H9 (cell line): ENCODE data around the gene LRMDA. TPM values are rescaled to one million over a fixed set of nuclear protein-coding genes. Genes with fewer than 3 reads are reported as not detected.

Experiments
- DNase-seq: peaks from one replicate; pipeline ENCODE4 v3.0.0-alpha.2; 2017
- H2AFZ ChIP-seq: one replicate; pipeline ENCODE4 v1.6.1; 2013; ENCODE audit warnings: mild to moderate bottlenecking, low read length, control low read depth, moderate library complexity
- H2AK5ac ChIP-seq: 2 replicates; pipeline ENCODE4 v1.6.1; 2013; ENCODE audit warnings: low read length, control low read depth, mixed read lengths; ENCODE audit not compliant: insufficient read length
- H2BK120ac ChIP-seq: one replicate; pipeline ENCODE4 v1.6.1; 2013; ENCODE audit warnings: low read depth, mild to moderate bottlenecking, low read length, control low read depth, inconsistent platforms; ENCODE audit not compliant: poor library complexity, severe bottlenecking
- H2BK12ac ChIP-seq: 2 replicates; pipeline ENCODE4 v1.6.1; 2013; ENCODE audit warnings: low read length, control low read depth, mixed read lengths, low read depth; ENCODE audit not compliant: insufficient read length
- H2BK15ac ChIP-seq: 2 replicates; pipeline ENCODE4 v1.6.1; 2013; ENCODE audit warnings: low read depth, low read length, control low read depth
- H2BK20ac ChIP-seq: one replicate; pipeline ENCODE4 v1.6.1; 2013; ENCODE audit warnings: low read depth, mild to moderate bottlenecking, low read length, control low read depth, inconsistent platforms; ENCODE audit not compliant: poor library complexity, severe bottlenecking
- H2BK5ac ChIP-seq: 2 replicates; pipeline ENCODE4 v1.6.1; 2013; ENCODE audit warnings: low read length, control low read depth, mixed read lengths; ENCODE audit not compliant: insufficient read length
- H3K14ac ChIP-seq: 2 replicates; pipeline ENCODE4 v1.6.1; 2013; ENCODE audit warnings: low read length, control low read depth; ENCODE audit not compliant: insufficient read depth
- H3K18ac ChIP-seq: 2 replicates; pipeline ENCODE4 v1.6.1; 2013; ENCODE audit warnings: low read depth, mild to moderate bottlenecking, mixed read lengths, low read length, control low read depth; ENCODE audit not compliant: insufficient read length
- H3K23ac ChIP-seq: 2 replicates; pipeline ENCODE4 v1.6.1; 2013; ENCODE audit warnings: low read length, control low read depth, mixed read lengths, low read depth; ENCODE audit not compliant: insufficient read length
- H3K23me2 ChIP-seq: 2 replicates; pipeline ENCODE4 v1.6.1; 2013; ENCODE audit warnings: low read depth, mild to moderate bottlenecking, mixed read lengths, low read length, control low read depth; ENCODE audit not compliant: insufficient read length, poor library complexity, severe bottlenecking
- H3K27ac ChIP-seq: 2 replicates; pipeline ENCODE4 v1.5.1; 2013; ENCODE audit warnings: low read length, control low read depth, mixed read lengths, low read depth; ENCODE audit not compliant: insufficient read length
- H3K27me3 ChIP-seq: 2 replicates; pipeline ENCODE4 v1.6.1; 2013; ENCODE audit warnings: low read length, control low read depth, inconsistent platforms; ENCODE audit not compliant: insufficient read depth
- H3K4ac ChIP-seq: 2 replicates; pipeline ENCODE4 v1.6.1; 2013; ENCODE audit warnings: low read depth, mild to moderate bottlenecking, control low read depth, inconsistent platforms, low read length, moderate library complexity
- H3K4me1 ChIP-seq: 2 replicates; pipeline ENCODE4 v1.6.1; 2013; ENCODE audit warnings: low read length, control low read depth, inconsistent platforms; ENCODE audit not compliant: insufficient read depth
- H3K4me2 ChIP-seq: 2 replicates; pipeline ENCODE4 v1.6.1; 2013; ENCODE audit warnings: low read length, control low read depth, mixed read lengths; ENCODE audit not compliant: insufficient read length, insufficient read depth
- H3K56ac ChIP-seq: 2 replicates; pipeline ENCODE4 v1.6.1; 2013; ENCODE audit warnings: low read depth, mild to moderate bottlenecking, mixed read lengths, low read length, control low read depth; ENCODE audit not compliant: insufficient read length
- H3K79me1 ChIP-seq: 2 replicates; pipeline ENCODE4 v1.6.1; 2013; ENCODE audit warnings: low read depth, mild to moderate bottlenecking, moderate library complexity, low read length, control low read depth, inconsistent platforms; ENCODE audit not compliant: insufficient read depth, poor library complexity, severe bottlenecking
- H3K79me2 ChIP-seq: 2 replicates; pipeline ENCODE4 v1.6.1; 2013; ENCODE audit warnings: low read length, control low read depth, inconsistent platforms; ENCODE audit not compliant: insufficient read depth
- H3K9ac ChIP-seq: 2 replicates; pipeline ENCODE4 v1.6.1; 2013; ENCODE audit warnings: low read length, control low read depth, mixed read lengths; ENCODE audit not compliant: insufficient read length; ENCODE audit errors: extremely low read depth
- H3K9me3 ChIP-seq: one replicate; pipeline ENCODE4 v1.6.1; 2013; ENCODE audit warnings: low read depth, low read length, inconsistent platforms; ENCODE audit not compliant: control insufficient read depth
- H3T11ph ChIP-seq: one replicate; pipeline ENCODE4 v1.6.1; 2013; ENCODE audit warnings: mild to moderate bottlenecking, low read length, control low read depth, inconsistent platforms
- H4K20me1 ChIP-seq: one replicate; pipeline ENCODE4 v1.6.1; 2013; ENCODE audit not compliant: control insufficient read depth, insufficient read length, insufficient read depth
- H4K5ac ChIP-seq: 2 replicates; pipeline ENCODE4 v1.6.1; 2013; ENCODE audit warnings: low read depth, mild to moderate bottlenecking, mixed read lengths, low read length, control low read depth; ENCODE audit not compliant: insufficient read length
- H4K8ac ChIP-seq: replicated peaks from 2 replicates; pipeline ENCODE4 v1.6.1; 2013; ENCODE audit warnings: low read length, control low read depth, mixed read lengths, low read depth; ENCODE audit not compliant: insufficient read length
- H4K91ac ChIP-seq: 2 replicates; pipeline ENCODE4 v1.6.1; 2013; ENCODE audit warnings: low read depth, mild to moderate bottlenecking, moderate library complexity, mixed read lengths, low read length, control low read depth; ENCODE audit not compliant: insufficient read length
- H3K27ac Mint-ChIP-seq, 3 experiments: 2 replicates in 2 of 3; 3 replicates in 1 of 3; pipeline ENCODE4 v1.8.0; 2020 to 2021; ENCODE audit warnings: mixed read lengths in 3 of 3, mild to moderate bottlenecking in 1 of 3, moderate library complexity in 1 of 3
- H3K27me3 Mint-ChIP-seq: 2 replicates; pipeline ENCODE4 v1.8.0; 2021; ENCODE audit warnings: low read depth, mild to moderate bottlenecking, moderate library complexity, mixed read lengths
- H3K36me3 Mint-ChIP-seq, 3 experiments: 2 replicates in 2 of 3; 3 replicates in 1 of 3; pipeline ENCODE4 v1.8.0; 2020 to 2021; ENCODE audit warnings: low read depth in 3 of 3, mixed read lengths in 3 of 3; ENCODE audit not compliant: insufficient read depth in 1 of 3
- H3K4me1 Mint-ChIP-seq, 2 experiments: 2 replicates each; pipeline ENCODE4 v1.8.0; 2020; ENCODE audit warnings: mixed read lengths in 2 of 2
- H3K4me3 Mint-ChIP-seq, 2 experiments: 2 replicates in 1 of 2; 3 replicates in 1 of 2; pipeline ENCODE4 v1.8.0; 2020 to 2021; ENCODE audit warnings: mild to moderate bottlenecking in 2 of 2, mixed read lengths in 2 of 2, moderate library complexity in 1 of 2
- H3K9me3 Mint-ChIP-seq, 2 experiments: 2 replicates in 1 of 2; 3 replicates in 1 of 2; pipeline ENCODE4 v1.8.0; 2020; ENCODE audit warnings: mild to moderate bottlenecking in 2 of 2, mixed read lengths in 2 of 2, moderate library complexity in 1 of 2
- CTCF ChIP-seq: fragments of 200-600 bp; sonication (generic); conservative IDR thresholded peaks from 3 replicates; pipeline ENCODE4 v1.8.0; 2021; ENCODE audit warnings: antibody characterized with exemption, mild to moderate bottlenecking
- WGBS: extraction: QIAGEN DNeasy Blood & Tissue Kit; methylation state at CpG from one replicate; pipeline ENCODE4 v1.1.7; 2013; ENCODE audit warnings: missing lambda C conversion rate, low lambda C conversion rate, mixed read lengths; ENCODE audit not compliant: insufficient read length; ENCODE audit errors: extremely low coverage; 5-methylcytosine and 5-hydroxymethylcytosine counted together
- total RNA-seq: library from RNA; stranded (reverse); gene quantifications from 2 replicates; pipeline ENCODE4 v1.2.1, GENCODE V29; 2021

The LRMDA gene
- total RNA-seq, 1 experiment from 2014 or later = 1.8 TPM

DNA sequence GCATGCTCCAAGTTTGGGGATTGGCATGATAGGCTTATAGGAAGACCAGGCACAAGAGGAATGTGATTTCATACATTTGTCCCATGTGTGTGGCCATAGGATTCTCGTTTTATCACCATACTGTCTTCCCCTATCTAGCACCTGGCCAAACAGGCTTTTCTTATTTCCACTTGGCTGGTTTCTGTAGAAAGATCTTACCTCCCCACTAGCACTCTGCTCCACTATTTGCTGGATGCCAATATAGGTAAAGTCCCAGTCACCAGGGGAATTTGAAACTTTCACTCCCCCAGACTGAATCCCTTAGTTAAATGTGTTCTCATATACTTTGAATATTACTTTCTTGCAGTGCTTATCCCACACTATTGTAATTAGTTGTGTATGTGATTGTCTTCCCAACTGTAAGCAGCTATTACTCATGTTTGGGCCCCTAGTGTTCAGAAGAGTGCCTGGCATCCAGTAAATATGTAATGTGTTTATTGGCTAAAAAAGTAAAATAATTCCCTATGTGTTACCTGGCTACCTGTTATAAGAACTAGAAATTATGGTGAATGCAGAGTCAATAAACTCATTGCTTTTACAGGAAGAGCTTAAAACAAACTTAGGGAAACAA, 109.0 kb downstream of the LRMDA start:
- WGBS = no CpG with 5 or more reads among the region's 1 CpG
- Histone ChIP-seq H3K27ac (no peak overlapping the region), H3K18ac (no peak overlapping the region), H3K9me3 (no peaks in the 10 kb centered on the region), H2BK15ac (no peak overlapping the region), H3K23ac (no peak overlapping the region), H2BK20ac (no peak overlapping the region), H3K23me2 (no peaks in the 10 kb centered on the region), H3K9ac (no peak overlapping the region), H4K20me1 (no peaks in the 10 kb centered on the region), H4K91ac (no peak overlapping the region), H2BK5ac (no peak overlapping the region), H4K8ac (no peak overlapping the region), H3K14ac (no peak overlapping the region), H2BK12ac (no peak overlapping the region), H2BK120ac (no peak overlapping the region), H2AFZ (no peak overlapping the region), H3K4me1 (peaks cover 3% of the 10 kb centered on the region; the same call in 1 of the 2 replicates), H4K5ac (no peak overlapping the region), H2AK5ac (no peak overlapping the region), H3T11ph (no peak overlapping the region), H3K27me3 (no peaks in the 10 kb centered on the region), H3K79me2 (no peaks in the 10 kb centered on the region), H3K4ac (no peak overlapping the region), H3K56ac (no peak overlapping the region), H3K79me1 (no peaks in the 10 kb centered on the region), H3K4me2 (no peak overlapping the region)
- no peaks in the 10 kb centered on the region; a peak in 2 of 5 replicates for H3K9me3 Mint-ChIP-seq
- peaks cover 48 to 57% of the 10 kb centered on the region in 2 experiments for H3K4me1 Mint-ChIP-seq
- peak; percentile 31; the same call in 1 of the 3 replicates for TF ChIP-seq CTCF
- no peaks in the 10 kb centered on the region for H3K36me3 Mint-ChIP-seq
- peaks cover 25% of the 10 kb centered on the region for H3K27me3 Mint-ChIP-seq
- H3K27ac Mint-ChIP-seq = no peak overlapping the region
- DNase-seq = no peak
- no peak overlapping the region for H3K4me3 Mint-ChIP-seq
